Esophagus squamous epithelium (tissue), 5 donors: Measurements from ENCODE around the gene ZSCAN5B. TPM values are rescaled to one million over a fixed set of nuclear protein-coding genes. Genes with fewer than 3 reads are reported as not detected.

Experiments used
- DNase-seq: peaks from one replicate; lab custom pipeline; 2025; lab: John Stamatoyannopoulos, UW
- H3K27ac ChIP-seq, 4 donors: fragments of 200-600 bp; sonication (generic); one replicate each; pipeline ENCODE4 v1.5.1; 2016 to 2019; ENCODE audit warnings: mild to moderate bottlenecking in 1 of 4
- H3K27me3 ChIP-seq, 4 donors: fragments of 200-600 bp; sonication (generic); 1 replicate in 3 of 4; 2 replicates in 1 of 4; pipeline versions ENCODE4 v1.5.1 to v1.6.0; 2017 to 2021; ENCODE audit warnings: antibody characterized with exemption in 1 of 4
- H3K36me3 ChIP-seq, 3 donors: fragments of 200-600 bp; sonication (generic); one replicate each; pipeline ENCODE4 v1.5.1; 2016 to 2019
- H3K4me1 ChIP-seq, 3 donors: fragments of 200-600 bp; sonication (generic); one replicate each; pipeline ENCODE4 v1.5.1; 2017 to 2019
- H3K4me3 ChIP-seq, 4 donors: fragments of 200-600 bp; sonication (generic); 1 replicate in 3 of 4; 2 replicates in 1 of 4; pipeline ENCODE4 v1.5.1; 2016 to 2019; ENCODE audit warnings: mild to moderate bottlenecking in 2 of 4, moderate library complexity in 1 of 4
- H3K9me3 ChIP-seq, 3 donors: fragments of 200-600 bp; sonication (generic); one replicate each; pipeline ENCODE4 v1.5.1; 2016 to 2019
- POLR2A ChIP-seq, 4 donors: fragments of 450-650 bp; IDR thresholded peaks; one replicate each; pipeline ENCODE4 v1.6.1; 2017; ENCODE audit warnings: antibody characterized with exemption in 4 of 4, mild to moderate bottlenecking in 4 of 4, moderate library complexity in 3 of 4
- WGBS, 2 donors: methylation state at CpG; one replicate each; pipeline ENCODE4 v1.1.5; 2018; 5-methylcytosine and 5-hydroxymethylcytosine counted together
- intact Hi-C: fragments of 100-400 bp; cut with DNase I; formaldehyde crosslinking; loops from one replicate; pipeline ENCODE4 v1.15.0; 2022
- total RNA-seq, 4 donors: library from RNA; depleted of rRNA; stranded (reverse); fragments of >200 nt; gene quantifications; one replicate each; pipeline ENCODE4 v1.1.0, GENCODE V29; 2016
- TF ChIP-seq, protein P1 (sequence below), 6 experiments: fragments of 450-650 bp in 4 of 6; fragments of 200-600 bp in 2 of 6; sonication (generic) in 2 of 6; IDR thresholded peaks; one replicate each; pipeline ENCODE4 v1.5.1; 2016 to 2019; ENCODE audit warnings: antibody characterized with exemption in 6 of 6, mild to moderate bottlenecking in 4 of 6, moderate library complexity in 4 of 6
- donor health status: DM: yes; HTN: yes; CAD: no.

ZSCAN5B gene
- total RNA-seq, 4 donors from 2014 or later, result not detected

DNA sequence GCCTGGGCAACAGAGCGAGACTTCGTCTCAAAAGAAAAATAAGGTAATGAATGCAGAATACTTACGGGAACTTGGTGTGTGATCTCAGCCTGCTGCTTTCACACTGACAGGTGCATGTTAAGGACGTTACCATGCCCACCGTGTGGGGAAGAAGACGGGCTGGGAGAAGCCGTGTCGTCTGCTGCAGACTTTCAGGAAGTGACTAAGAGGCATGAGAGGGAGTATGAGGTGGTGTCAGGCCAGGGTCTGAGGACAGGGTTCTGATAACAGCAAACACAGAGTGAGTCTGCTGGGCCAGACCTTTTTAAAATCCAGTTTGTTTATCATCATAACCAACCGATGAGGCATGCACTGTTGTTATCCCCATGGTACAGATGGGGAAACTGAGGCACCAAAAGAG, 35.3 kb downstream of the ZSCAN5B start:
- H3K27me3 ChIP-seq, result no peaks in the 10 kb centered on the region
- H3K4me3 ChIP-seq, result no peak overlapping the region
- WGBS, 2 donors, result 44 to 58% methylated on average over 9 of the region's 9 CpGs
- no peak overlapping the region for H3K27ac ChIP-seq
- H3K9me3 ChIP-seq, result no peaks in the 10 kb centered on the region
- intact Hi-C loops, result no loop called here
- H3K4me1 ChIP-seq, result no peaks in the 10 kb centered on the region
- TF ChIP-seq POLR2A (IDR thresholded peaks at IDR 0.05), result no peak
- TF ChIP-seq, protein P1, sequence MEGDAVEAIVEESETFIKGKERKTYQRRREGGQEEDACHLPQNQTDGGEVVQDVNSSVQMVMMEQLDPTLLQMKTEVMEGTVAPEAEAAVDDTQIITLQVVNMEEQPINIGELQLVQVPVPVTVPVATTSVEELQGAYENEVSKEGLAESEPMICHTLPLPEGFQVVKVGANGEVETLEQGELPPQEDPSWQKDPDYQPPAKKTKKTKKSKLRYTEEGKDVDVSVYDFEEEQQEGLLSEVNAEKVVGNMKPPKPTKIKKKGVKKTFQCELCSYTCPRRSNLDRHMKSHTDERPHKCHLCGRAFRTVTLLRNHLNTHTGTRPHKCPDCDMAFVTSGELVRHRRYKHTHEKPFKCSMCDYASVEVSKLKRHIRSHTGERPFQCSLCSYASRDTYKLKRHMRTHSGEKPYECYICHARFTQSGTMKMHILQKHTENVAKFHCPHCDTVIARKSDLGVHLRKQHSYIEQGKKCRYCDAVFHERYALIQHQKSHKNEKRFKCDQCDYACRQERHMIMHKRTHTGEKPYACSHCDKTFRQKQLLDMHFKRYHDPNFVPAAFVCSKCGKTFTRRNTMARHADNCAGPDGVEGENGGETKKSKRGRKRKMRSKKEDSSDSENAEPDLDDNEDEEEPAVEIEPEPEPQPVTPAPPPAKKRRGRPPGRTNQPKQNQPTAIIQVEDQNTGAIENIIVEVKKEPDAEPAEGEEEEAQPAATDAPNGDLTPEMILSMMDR (IDR thresholded peaks at IDR 0.05), result no peak
- no peak for DNase-seq
- peaks cover 5 to 39% (median 15%) of the 10 kb centered on the region in 3 donors for H3K36me3 ChIP-seq

DNA sequence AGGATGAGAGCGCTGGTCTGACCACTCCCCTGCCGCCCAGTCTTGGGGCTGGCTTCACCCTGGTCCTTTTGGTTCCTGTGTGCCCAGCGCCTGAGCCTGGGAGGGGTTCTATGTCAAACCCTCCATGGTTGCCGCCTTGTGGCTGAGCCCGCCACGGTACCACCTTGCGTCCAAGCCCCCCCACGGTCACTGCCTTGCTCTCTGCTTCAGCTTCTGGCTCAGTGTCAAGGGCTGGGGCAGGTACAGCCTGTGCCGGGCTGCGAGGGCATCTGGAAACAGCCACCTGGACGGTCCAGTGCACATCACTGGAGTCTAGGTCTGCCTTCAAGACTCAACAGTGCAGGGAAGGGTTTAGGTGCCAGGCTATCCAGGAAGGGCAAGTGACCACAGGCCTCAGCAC, 36.0 kb downstream of the ZSCAN5B start:
- Histone ChIP-seq H3K36me3 (peaks cover 5 to 40% (median 15%) of the 10 kb centered on the region in 3 donors), H3K27ac (no peak overlapping the region), H3K4me3 (no peak overlapping the region), H3K27me3 (no peaks in the 10 kb centered on the region), H3K9me3 (no peaks in the 10 kb centered on the region), H3K4me1 (peaks cover 0 to 7% (median 0%) of the 10 kb centered on the region in 3 donors)
- intact Hi-C loops, result no loop called here
- WGBS, 2 donors, result 97% methylated on average over 6 of the region's 11 CpGs; no CpG with 5 or more reads in 1 of the 2 donors
- no peak for DNase-seq
- TF ChIP-seq POLR2A (IDR thresholded peaks at IDR 0.05), result no peak
- TF ChIP-seq, protein P1 (IDR thresholded peaks at IDR 0.05), result no peak

DNA sequence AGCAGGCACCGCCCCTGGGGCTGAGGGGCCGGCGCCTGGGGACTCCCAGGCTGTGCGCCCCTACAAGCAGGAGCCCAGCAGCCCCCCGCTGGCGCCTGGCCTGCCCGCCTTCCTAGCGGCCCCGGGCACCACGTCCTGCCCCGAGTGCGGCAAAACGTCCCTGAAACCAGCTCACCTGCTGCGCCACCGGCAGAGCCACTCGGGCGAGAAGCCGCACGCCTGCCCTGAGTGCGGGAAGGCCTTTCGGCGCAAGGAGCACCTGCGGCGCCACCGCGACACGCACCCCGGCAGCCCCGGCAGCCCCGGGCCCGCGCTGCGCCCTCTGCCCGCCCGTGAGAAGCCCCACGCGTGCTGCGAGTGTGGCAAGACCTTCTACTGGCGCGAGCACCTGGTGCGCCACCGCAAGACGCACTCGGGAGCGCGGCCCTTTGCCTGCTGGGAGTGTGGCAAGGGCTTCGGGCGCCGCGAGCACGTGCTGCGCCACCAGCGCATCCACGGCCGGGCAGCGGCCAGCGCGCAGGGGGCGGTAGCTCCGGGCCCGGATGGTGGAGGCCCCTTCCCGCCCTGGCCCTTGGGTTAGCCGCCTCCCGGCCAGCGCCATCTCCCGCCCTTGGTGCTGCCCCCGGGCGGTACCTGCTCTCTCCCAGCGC, 37.8 kb downstream of the ZSCAN5B start:
- Histone ChIP-seq H3K9me3 (no peaks in the 10 kb centered on the region), H3K4me1 (peaks cover 0 to 7% (median 0%) of the 10 kb centered on the region in 3 donors), H3K27me3 (no peaks in the 10 kb centered on the region), H3K4me3 (no peak overlapping the region), H3K27ac (no peak overlapping the region), H3K36me3 (peaks cover 5 to 43% (median 15%) of the 10 kb centered on the region in 3 donors)
- TF ChIP-seq, protein P1 (IDR thresholded peaks at IDR 0.05), result no peak
- no peak for TF ChIP-seq POLR2A (IDR thresholded peaks at IDR 0.05)
- 95 to 96% methylated on average over 23 to 26 of the region's 69 CpGs for WGBS, 2 donors
- intact Hi-C loops, result loop anchor here (10.0 kb wide), 1 partner anchor 55 kb away; no protein-coding TSS in a partner anchor
- DNase-seq, result no peak

DNA sequence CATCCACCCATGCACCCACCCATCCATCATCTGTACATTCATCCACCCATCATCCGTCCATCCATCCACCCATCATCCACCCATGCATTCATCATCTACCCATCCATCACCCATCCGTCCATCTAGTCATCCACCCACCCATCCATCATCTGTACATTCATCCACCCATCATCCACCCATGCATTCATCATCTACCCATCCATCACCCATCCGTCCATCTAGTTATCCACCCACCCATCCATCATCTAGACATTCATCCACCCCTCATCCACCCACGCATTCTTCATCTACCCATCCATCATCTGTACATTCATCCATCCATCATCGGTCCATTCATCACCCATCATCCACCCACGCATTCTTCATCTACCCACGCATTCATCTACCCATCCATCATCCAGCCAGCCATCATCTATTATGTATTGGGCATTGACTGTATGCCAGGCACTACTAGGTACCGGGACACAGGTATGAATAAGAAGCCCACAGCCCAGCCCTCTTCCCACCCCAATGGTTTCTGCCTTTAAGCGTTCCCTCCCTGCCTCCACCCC, 38.5 kb downstream of the ZSCAN5B start:
- 74 to 89% methylated on average over 9 of the region's 9 CpGs for WGBS, 2 donors
- H3K27me3 ChIP-seq, result no peaks in the 10 kb centered on the region
- intact Hi-C loops, result loop anchor here (10.0 kb wide), 1 partner anchor 54 kb away; no protein-coding TSS in a partner anchor
- no peaks in the 10 kb centered on the region for H3K9me3 ChIP-seq
- peaks cover 0 to 7% (median 0%) of the 10 kb centered on the region in 3 donors for H3K4me1 ChIP-seq
- H3K27ac ChIP-seq, result no peak overlapping the region
- no peak for DNase-seq
- H3K36me3 ChIP-seq, result peaks cover 5 to 50% (median 15%) of the 10 kb centered on the region in 3 donors
- H3K4me3 ChIP-seq, result no peak overlapping the region
- TF ChIP-seq, protein P1 (IDR thresholded peaks at IDR 0.05), result no peak
- TF ChIP-seq POLR2A (IDR thresholded peaks at IDR 0.05), result no peak

DNA sequence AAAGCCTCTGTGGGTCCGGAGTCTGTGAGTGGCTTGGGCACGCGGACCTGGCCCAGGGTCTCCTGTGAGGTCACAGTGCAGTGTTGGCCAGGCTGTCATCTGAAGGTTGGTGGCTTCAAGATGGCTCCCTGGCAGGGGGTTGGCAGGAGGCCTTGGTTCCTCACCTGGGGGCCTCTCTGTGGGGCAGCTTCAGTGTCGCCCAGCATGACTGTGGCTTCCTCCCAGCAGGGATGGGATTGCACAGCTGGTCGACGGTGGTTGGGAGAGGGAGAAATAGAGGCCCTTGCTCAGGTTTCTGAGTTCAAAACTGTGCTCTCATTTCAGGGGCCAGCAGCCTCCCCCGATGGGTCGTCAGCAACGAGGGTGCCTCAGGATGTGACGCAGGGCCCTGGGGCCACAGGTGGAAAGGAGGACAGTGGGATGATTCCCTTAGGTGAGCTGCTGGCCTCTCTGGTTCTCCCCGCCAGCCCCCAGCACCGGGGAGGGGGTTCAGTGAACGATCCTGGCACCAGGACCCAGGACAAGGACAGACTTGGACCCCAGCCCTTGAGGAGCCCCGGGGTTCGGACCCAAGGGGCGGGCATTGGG, 39.3 kb downstream of the ZSCAN5B start:
- WGBS, 2 donors, result 96 to 100% methylated on average over 2 to 4 of the region's 16 CpGs
- peaks cover 5 to 56% (median 15%) of the 10 kb centered on the region in 3 donors for H3K36me3 ChIP-seq
- DNase-seq, result no peak
- H3K27ac ChIP-seq, result no peak overlapping the region
- H3K4me1 ChIP-seq, result peaks cover 0 to 9% (median 0%) of the 10 kb centered on the region in 3 donors
- H3K27me3 ChIP-seq, result no peaks in the 10 kb centered on the region
- intact Hi-C loops, result loop anchor here (10.0 kb wide), 1 partner anchor 53 kb away; no protein-coding TSS in a partner anchor
- no peak for TF ChIP-seq POLR2A (IDR thresholded peaks at IDR 0.05)
- TF ChIP-seq, protein P1 (IDR thresholded peaks at IDR 0.05), result no peak
- H3K4me3 ChIP-seq, result no peak overlapping the region
- H3K9me3 ChIP-seq, result no peaks in the 10 kb centered on the region
